GM12873 (cell line): Measurements from ENCODE around the gene HTR3B.

Experiments
- TF ChIP-seq, protein P1 (sequence below): IDR thresholded peaks from 2 replicates; pipeline ENCODE4 v1.5.1; 2012; ENCODE audit warnings: low read depth, mild to moderate bottlenecking, moderate library complexity, low read length, control low read depth; ENCODE audit not compliant: insufficient read depth; ENCODE audit errors: missing control alignments

Gene HTR3B

DNA sequence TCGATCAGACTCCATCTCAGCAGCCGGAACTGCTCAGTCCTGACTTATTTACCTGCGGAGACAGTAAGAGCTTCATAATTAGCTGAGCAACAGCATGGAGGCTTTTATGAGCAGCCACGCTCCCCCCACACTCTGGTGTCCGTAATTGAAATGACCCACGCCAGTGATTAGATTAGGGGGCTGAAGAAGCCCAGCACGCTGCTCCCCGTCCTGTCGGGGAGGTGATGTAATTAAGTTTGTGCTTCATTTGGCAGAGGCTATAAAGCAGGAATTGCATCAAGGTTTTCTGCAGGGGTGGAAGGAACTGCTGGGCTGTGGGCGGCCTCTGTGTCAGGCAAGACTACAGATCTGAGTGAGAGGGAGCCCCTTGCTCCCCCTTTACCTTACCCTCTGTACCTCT is 47.5 kb downstream of the HTR3B start:
- TF ChIP-seq, protein P1, sequence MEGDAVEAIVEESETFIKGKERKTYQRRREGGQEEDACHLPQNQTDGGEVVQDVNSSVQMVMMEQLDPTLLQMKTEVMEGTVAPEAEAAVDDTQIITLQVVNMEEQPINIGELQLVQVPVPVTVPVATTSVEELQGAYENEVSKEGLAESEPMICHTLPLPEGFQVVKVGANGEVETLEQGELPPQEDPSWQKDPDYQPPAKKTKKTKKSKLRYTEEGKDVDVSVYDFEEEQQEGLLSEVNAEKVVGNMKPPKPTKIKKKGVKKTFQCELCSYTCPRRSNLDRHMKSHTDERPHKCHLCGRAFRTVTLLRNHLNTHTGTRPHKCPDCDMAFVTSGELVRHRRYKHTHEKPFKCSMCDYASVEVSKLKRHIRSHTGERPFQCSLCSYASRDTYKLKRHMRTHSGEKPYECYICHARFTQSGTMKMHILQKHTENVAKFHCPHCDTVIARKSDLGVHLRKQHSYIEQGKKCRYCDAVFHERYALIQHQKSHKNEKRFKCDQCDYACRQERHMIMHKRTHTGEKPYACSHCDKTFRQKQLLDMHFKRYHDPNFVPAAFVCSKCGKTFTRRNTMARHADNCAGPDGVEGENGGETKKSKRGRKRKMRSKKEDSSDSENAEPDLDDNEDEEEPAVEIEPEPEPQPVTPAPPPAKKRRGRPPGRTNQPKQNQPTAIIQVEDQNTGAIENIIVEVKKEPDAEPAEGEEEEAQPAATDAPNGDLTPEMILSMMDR, result no peak

DNA sequence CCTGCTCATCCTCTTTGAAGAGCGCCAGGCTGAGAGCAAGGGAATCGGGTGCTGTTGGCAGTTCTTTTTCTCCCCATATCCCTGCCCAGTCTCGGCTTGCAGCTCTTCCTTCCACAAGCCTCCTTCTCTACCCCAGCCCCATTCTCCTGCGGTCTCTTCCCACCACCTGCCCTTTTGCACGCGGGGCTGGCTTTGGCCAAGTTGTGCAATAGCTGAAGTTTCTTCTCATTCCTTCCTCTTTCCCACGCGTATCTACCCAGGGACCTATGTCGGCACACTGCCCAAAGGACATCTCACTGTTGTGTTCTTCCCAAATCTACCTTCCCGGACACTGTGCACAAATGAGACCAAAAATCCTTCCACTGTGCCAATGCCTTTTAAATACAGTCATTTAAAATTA is 48.0 kb downstream of the HTR3B start:
- TF ChIP-seq, protein P1, result no peak

- TF ChIP-seq, protein P1, result no peak
Measured at GRCh38 chr11:113954235-113954634, 49.6 kb downstream of the HTR3B start.

DNA sequence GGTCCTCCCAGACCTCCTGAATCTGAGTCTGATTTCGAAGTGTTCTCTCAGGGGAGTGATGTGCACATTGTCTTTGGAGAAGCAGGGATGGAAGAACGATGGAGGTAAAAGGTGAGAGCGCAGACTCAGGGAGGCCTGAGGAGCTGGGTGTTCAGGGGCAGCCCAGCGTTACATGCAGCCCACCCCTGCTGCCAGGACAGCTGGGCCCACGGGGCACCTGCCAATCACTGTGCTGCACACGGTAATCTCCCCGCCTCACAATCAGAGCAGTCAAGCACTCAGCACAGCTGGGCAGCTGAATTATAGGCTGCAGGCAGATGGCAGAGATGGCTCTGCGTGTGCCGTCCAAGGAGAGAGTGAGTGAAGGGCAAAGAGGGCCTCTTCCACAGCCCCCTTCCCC is 52.4 kb downstream of the HTR3B start:
- TF ChIP-seq, protein P1, result no peak

DNA sequence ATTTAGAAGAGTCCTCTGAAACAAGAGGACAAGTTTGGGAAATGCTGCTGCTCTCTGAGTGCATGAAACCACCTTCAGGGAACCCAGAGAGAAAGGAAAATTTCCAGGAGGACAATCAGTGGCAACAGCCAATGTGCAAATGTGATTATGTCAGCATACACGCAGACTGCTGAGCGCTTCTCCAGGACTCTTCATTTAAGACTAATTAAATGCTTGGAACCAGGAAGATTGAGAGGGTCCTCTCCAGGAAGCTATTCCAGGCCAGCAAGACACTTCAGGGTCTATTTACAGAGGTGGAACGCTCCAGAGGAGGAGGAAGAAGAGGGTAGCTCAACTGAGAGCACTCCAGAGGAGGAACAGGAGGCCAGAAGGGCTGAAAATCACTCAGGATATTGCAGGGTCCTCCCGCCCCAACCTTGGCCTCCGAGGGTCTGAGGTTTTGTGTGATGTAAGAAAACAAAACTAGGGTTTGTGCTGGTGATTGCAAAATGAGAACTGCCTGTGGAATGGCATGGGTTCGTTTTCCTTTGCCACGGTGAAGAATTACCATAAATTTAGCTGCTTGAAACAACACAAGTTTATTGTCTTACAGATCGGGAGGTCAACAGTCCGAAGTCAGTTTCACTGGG is 56.2 kb downstream of the HTR3B start:
- TF ChIP-seq, protein P1, result no peak

GRCh38 chr11:113967361-113967760 is 62.8 kb downstream of the HTR3B start:
- TF ChIP-seq, protein P1, result no peak

DNA sequence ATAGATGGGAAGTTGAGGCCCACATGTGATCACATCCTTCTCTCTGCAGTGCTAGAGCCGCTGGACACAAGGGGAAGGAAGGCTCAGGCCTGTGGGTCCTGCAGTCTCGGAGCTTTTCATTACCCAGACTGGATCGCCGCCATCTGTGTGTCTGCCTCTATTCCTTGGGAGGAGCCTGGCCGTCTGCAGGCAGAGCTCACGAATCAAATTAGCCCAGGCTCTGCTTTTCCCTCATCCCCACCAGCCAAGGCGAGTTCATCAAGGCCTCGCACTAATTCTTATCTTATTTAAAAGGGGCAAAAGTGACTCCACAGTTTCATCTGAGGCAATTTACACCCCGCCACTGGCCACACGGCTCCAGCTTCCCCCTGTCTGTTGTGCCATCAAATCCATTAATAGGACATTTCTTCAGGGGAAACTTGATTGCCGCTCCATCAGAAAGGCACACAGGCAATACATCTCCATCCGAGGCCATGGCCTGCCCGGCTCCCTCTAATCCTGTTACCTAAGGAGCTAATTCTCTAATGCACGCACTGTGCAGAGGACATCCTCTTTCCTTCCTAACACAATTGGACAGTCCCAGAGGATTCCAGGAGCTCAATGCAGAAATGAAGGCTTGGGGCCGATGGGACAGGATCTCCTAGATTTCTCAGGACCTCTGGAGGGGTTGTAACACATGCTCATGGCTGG is 67.1 kb downstream of the HTR3B start:
- TF ChIP-seq, protein P1, result no peak
